ENCODE results near the gene TMOD2.

The TMOD2 gene

GRCh38 chr15:51736751-51737521 lies 14.5 kb upstream of the TMOD2 start:
- DNase-seq (ENCODE audit: extremely low read depth, low read depth), result no peak
- TF ChIP-seq CTCF (IDR thresholded peaks at IDR 0.05; ENCODE audit: low read depth, low read length), result no peak

- TF ChIP-seq CTCF (IDR thresholded peaks at IDR 0.05; ENCODE audit: low read depth, low read length), result no peak
- DNase-seq (ENCODE audit: extremely low read depth, low read depth), result no peak
Observed at GRCh38 chr15:51737522-51738305, 13.7 kb upstream of the TMOD2 start, which contains the start of gene LYSMD2. Gene LYSMD2 (minus strand): TSS chr15:51737655. CDS start chr15:51737622, 33 bp downstream.

- no peak for DNase-seq (ENCODE audit: extremely low read depth, low read depth)
- TF ChIP-seq CTCF (IDR thresholded peaks at IDR 0.05; ENCODE audit: low read depth, low read length), result no peak
Observed at GRCh38 chr15:51738553-51738952, 12.8 kb upstream of the TMOD2 start.

- no peak for DNase-seq (ENCODE audit: extremely low read depth, low read depth)
- TF ChIP-seq CTCF (IDR thresholded peaks at IDR 0.05; ENCODE audit: low read depth, low read length), result no peak
Observed at GRCh38 chr15:51739061-51739712, 12.2 kb upstream of the TMOD2 start.

GRCh38 chr15:51749307-51749706 lies 2.1 kb upstream of the TMOD2 start:
- TF ChIP-seq CTCF (IDR thresholded peaks at IDR 0.05; ENCODE audit: low read depth, low read length), result no peak
- no peak for DNase-seq (ENCODE audit: extremely low read depth, low read depth)

GRCh38 chr15:51750186-51750585 lies 1.2 kb upstream of the TMOD2 start:
- DNase-seq (ENCODE audit: extremely low read depth, low read depth), result no peak
- TF ChIP-seq CTCF (IDR thresholded peaks at IDR 0.05; ENCODE audit: low read depth, low read length), result no peak

Data from AG09319 (cell line).